ENCODE measurements around the gene AGAP5. TPM values are rescaled to one million over a fixed set of nuclear protein-coding genes. Genes with fewer than 3 reads are reported as not detected.
"Not testable (repeated sequence)": the region's sequence is repeated elsewhere in the genome, so short reads cannot be mapped to it uniquely, and the experiment has no call there.

Gene AGAP5
- total RNA-seq, 2 experiments from 2014 or later, result 10.2 to 11.3 TPM

DNA sequence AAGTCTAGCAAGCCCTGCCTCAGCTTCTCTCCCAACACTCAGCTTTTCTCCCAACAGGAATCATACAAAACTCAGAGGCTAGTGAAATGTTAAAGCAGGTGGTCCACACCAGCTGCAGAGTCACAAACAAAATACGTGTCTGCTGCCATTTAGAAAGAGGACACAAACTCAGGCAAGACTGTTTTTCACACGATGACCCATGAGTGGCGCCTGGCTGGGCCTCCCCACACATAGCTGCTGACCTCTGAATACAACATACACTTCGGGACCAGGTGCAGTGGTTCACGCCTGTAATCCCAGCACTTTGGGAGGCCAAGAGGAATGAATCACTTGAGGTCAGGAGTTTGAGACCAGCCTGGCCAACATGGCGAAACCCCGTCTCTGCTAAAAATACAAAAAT, 35.2 kb downstream of the AGAP5 start:
- H3K36me3 Mint-ChIP-seq; DNase-seq; H3K9me3 Mint-ChIP-seq; H3K4me3 Mint-ChIP-seq; H3K4me1 Mint-ChIP-seq; ATAC-seq (ENCODE audit: low read depth); H3K27ac Mint-ChIP-seq; H3K27me3 Mint-ChIP-seq; POLR2A ChIA-PET: not testable (repeated sequence)

DNA sequence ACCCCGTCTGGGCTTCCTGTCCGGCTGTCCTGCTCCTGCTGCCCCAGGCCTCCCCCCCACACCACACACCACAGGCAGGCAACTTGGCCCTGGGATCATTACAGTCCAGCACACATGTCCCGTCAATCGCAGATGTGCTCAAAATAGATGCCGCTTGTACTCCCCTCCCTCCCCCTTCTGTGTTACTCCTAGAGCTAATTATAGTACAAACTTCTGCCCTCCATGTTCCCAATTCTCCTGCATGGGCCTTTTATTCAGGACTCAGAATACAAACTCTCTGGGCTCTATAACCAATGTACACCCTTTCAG, 42.0 kb downstream of the AGAP5 start, which contains the start of gene SYNPO2L:
Gene SYNPO2L (minus strand): TSS at position 40 of the 309 bp plus-strand sequence. CDS start 107 bp downstream, outside the sequence.
- POLR2A ChIA-PET, result interaction anchor here (0.5 kb wide), 1 partner anchor 112 kb away, joined by 3 read pairs; no protein-coding TSS in a partner anchor
- peaks cover 10% of the 10 kb centered on the region for H3K4me1 Mint-ChIP-seq
- H3K27me3 Mint-ChIP-seq, result peaks cover 5% of the 10 kb centered on the region
- no peaks in the 10 kb centered on the region for H3K9me3 Mint-ChIP-seq
- ATAC-seq (ENCODE audit: low read depth), result no peak
- H3K4me3 Mint-ChIP-seq, result no peak within 1 kb of the TSS
- peak within 1 kb of the TSS; percentile 16 for H3K27ac Mint-ChIP-seq
- no peak for DNase-seq
- no peaks in the 10 kb centered on the region for H3K36me3 Mint-ChIP-seq

DNA sequence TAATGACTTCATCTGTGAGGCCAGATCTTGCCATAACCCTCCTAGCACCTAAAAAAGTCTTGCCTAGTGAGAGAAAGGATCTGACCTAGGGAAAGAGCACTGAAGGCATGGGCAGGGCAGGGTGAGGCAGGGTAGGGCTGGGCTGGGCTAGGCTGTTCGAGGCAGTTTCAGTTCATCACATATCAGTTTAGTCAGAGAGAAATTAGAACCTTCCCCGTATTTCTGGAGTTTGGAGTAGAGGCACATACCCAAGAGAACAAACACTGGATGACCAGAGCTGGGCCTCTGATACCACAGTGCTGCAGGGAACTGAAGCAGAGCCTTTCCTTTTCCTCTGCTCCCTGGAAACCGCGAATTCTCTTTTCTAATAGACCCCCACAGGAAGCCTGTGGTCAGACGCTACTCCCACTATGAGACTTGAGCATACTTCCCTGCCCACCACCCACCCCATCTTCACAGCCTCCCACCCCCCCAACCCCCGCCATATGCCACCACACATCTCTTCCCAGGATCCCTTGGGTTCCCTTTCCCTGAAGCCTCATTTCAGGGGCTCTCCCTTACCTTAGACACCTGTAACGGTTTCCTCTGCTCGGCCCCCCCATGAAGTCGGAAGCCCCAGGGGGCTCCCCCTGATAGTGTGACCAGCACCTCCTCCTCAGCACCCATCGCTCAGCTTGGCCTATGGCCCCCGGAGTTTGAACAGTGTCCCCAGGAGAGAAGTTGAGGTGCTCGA, 42.5 kb downstream of the AGAP5 start:
- ATAC-seq (ENCODE audit: low read depth) (peak; percentile 50), DNase-seq (no peak)
- H3K27ac Mint-ChIP-seq, result peak overlapping the region; percentile 7
- peaks cover 5% of the 10 kb centered on the region for H3K27me3 Mint-ChIP-seq
- no peak overlapping the region for H3K4me3 Mint-ChIP-seq
- POLR2A ChIA-PET, result interaction anchor here (0.5 kb wide), 1 partner anchor 112 kb away, joined by 3 read pairs; no protein-coding TSS in a partner anchor
- peaks cover 13% of the 10 kb centered on the region for H3K4me1 Mint-ChIP-seq
- H3K36me3 Mint-ChIP-seq, result no peaks in the 10 kb centered on the region
- no peaks in the 10 kb centered on the region for H3K9me3 Mint-ChIP-seq

DNA sequence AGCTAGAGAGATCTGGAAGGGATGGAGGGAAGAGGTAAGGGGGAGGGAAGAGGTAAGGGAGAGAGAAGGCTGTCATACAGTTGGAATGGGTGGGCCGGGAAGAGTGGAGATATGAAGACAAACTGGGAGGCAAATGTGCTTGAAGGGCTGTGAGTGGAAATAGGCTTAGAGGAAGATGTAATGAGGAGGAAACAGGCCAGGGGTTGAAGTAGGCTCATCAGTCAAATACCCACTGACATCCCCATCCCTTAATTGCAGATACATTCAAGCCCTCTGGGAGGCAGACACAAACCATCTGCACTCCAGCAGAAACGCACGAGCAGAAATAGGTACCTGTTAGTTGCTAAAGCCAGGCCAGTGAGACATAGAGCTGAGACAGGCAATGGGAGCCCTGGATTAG, 44.2 kb downstream of the AGAP5 start:
- POLR2A ChIA-PET, result no interaction called here
- peaks cover 14% of the 10 kb centered on the region for H3K4me1 Mint-ChIP-seq

DNA sequence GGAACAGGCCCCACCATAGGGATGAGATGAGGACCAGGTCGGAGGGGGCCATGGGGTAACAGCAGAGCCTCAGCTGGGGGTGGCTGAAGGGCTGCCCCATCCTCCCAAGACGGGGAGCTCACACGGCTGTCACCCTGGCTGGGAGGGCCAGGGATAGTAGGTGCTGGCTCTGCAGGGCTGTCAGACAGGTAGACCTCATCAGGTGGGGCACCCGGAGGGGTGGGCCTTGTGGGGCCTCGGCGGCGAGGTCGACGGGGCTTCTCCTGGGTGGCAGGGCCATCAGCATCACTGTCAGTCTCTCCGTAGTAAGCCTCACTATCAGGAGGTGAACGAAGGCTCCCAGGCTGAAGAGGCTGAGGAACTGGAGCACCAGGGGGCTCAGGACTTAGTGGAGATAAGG, 44.7 kb downstream of the AGAP5 start:
- DNase-seq (no peak), ATAC-seq (ENCODE audit: low read depth) (no peak)
- Mint-ChIP-seq H3K9me3 (no peaks in the 10 kb centered on the region), H3K36me3 (no peaks in the 10 kb centered on the region), H3K27me3 (peaks cover 5% of the 10 kb centered on the region), H3K4me3 (no peak overlapping the region), H3K4me1 (peaks cover 14% of the 10 kb centered on the region), H3K27ac (peak overlapping the region; percentile 49)
- POLR2A ChIA-PET, result no interaction called here

More for the DNA sequence above, 44.2 kb downstream of the AGAP5 start:
- ATAC-seq (ENCODE audit: low read depth) (no peak), DNase-seq (no peak)
- Mint-ChIP-seq H3K27ac (peak overlapping the region; percentile 15), H3K27me3 (peaks cover 5% of the 10 kb centered on the region), H3K4me3 (no peak overlapping the region), H3K36me3 (no peaks in the 10 kb centered on the region), H3K9me3 (no peaks in the 10 kb centered on the region)

DNA sequence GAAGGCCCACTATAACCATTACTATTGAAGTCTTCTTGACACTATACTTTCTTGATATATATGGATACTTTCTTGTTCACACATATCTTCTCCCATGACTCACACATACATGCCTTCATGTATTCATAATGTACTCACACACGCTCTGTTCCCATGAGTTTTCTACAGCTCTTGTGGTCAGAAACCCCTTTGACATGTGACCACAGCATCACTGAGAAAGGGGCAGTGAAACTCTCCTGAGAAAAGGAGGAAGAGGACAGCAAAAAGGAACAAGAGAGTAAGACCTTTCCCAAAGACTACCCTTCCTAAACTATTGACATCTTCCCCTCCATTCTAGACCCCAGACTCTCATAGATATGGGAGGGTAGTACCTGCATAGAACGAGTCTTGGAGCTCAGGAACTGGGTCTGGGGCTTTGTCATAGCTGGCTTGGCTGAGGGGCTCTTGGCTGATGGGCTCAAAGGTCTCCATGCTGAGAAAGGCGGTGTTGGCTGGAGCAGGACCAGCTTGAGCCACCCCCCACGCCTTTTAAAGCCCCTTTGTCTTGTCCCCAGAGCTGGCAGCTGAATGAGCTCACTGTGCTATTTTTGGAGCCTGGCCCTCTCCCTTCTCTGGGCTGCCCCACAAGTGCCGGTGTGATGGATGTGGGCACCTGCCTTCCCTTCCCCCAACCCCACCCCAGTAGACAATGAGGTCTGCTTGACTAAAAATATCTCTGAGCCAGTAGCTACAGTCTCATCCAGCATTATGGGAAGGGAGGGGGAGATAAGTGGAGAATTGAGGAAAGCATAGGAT, 47.2 kb downstream of the AGAP5 start:
- Mint-ChIP-seq H3K27ac (no peak overlapping the region), H3K36me3 (no peaks in the 10 kb centered on the region), H3K4me3 (no peak overlapping the region), H3K9me3 (no peaks in the 10 kb centered on the region), H3K4me1 (peaks cover 12% of the 10 kb centered on the region), H3K27me3 (peaks cover 9% of the 10 kb centered on the region)
- POLR2A ChIA-PET, result no interaction called here
- no peak for ATAC-seq (ENCODE audit: low read depth)
- no peak for DNase-seq

DNA sequence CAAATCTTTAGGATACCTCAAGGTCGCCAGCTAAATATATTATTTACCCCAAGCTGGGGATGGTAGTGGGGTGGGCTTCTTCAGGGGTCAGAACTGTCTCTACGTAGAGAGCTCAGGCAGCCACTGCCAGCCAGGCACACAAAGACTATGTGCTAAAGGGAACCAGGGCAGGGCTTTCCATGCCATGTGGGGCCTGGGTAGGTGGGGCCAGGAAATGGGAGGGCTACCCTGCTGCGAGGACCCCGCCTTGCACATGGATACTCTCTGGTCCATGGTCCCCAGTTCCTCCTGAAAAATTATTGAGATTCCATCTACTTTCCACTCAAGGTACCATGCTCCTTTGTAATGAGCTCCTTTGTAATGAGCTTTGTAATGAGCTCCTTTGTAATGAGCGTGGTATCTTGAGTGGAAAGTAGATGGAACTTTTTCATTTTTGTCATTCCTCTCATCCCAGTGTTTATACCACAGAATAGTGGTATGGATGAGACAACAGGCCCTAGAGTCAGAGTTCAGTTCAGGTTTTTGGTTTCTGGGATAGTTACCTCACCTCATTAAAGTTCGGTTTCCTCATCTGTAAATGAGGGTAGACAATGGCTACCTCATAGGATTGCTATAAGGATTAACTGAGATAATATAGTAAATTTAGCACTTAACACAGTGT, 47.9 kb downstream of the AGAP5 start:
- Mint-ChIP-seq H3K4me1 (peaks cover 7% of the 10 kb centered on the region), H3K36me3 (no peaks in the 10 kb centered on the region), H3K27me3 (peaks cover 9% of the 10 kb centered on the region), H3K9me3 (no peaks in the 10 kb centered on the region), H3K4me3 (no peak overlapping the region), H3K27ac (no peak overlapping the region)
- POLR2A ChIA-PET, result no interaction called here
- DNase-seq (no peak), ATAC-seq (ENCODE audit: low read depth) (no peak)

DNA sequence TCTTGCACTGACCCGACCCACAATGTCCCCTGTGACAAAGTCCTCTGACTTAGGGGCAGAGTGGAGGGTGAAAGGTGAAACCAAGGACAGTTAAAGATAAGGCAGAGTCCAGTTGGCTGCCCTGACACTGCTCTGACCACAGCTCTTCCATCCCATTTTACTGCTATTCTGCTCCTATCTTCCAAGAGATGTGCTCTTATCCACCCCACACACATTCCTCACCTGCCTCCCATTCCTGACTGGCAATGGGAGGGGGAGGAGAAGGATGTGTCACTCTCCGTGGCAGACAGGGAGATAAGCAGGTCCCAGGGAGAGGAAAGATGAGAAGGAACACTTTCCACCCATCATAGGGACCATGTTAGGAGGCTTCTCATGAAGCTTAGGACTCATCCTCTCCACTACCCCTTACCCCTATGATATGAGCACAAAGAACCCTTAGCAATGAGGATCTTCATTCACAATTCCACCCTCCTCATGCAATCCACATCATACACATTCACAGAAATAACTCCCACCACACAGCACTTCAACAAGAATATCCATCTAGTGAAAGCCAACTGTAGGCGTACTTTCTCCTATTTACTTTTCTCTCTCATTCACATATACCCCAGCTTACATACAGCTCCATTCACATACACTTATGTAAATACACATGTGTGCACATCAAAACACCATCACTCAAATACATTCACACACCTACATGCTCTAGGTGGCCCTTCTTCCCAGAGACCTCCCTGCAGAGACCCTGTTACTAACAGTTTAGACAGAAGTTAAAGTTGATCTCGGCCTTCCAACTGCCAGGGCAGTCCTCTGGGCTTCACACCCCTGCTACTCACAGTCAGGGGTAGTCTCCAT, 48.7 kb downstream of the AGAP5 start:
- Mint-ChIP-seq H3K4me3 (peak overlapping the region; percentile 11), H3K27me3 (peaks cover 9% of the 10 kb centered on the region), H3K27ac (no peak overlapping the region), H3K4me1 (peaks cover 11% of the 10 kb centered on the region), H3K9me3 (no peaks in the 10 kb centered on the region), H3K36me3 (no peaks in the 10 kb centered on the region)
- DNase-seq (no peak), ATAC-seq (ENCODE audit: low read depth) (no peak)
- POLR2A ChIA-PET, result no interaction called here

DNA sequence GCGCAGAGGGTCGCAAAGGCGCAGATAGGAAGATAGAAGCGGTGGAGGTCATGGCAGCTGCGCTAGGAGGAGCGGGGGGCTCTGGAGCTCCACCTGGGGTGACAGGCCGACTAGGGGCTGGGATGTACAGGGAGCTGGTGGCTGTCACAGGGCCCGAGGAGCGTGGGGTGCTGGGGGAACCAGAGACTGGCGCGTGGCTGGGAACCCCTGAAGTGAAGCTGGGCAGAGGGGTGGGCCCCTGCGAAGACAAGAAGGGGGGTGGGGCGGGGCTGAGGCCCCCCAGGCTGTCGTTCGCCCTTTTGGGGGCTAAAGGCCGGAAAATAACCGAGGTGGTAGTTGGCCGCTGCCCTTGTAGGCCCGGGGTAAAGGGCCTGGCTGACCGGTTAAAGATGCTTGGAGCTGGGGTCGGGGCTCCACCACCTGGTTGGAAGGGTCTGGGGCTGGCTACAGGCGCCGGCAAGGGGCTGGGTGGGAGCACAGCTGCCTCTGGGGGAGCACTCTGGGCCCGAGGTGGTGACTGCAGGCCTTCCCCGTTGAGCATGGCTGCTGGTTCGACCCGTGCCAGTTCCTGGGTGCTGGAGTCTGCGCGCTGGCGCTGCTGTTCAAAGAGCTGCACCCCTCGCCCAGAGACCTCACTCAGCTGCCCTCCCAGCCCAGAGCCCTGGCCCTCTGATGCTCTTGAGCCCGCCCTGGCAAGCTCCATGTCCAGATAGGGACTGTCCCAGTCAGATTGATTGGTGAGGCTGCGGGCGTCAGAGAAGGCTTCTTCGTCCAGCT, 49.8 kb downstream of the AGAP5 start:
- ATAC-seq (ENCODE audit: low read depth) (no peak), DNase-seq (no peak)
- peak overlapping the region; percentile 52 for H3K27ac Mint-ChIP-seq
- no peaks in the 10 kb centered on the region for H3K36me3 Mint-ChIP-seq
- peaks cover 9% of the 10 kb centered on the region for H3K27me3 Mint-ChIP-seq
- POLR2A ChIA-PET, result no interaction called here
- H3K4me3 Mint-ChIP-seq, result peak overlapping the region; percentile 71
- peaks cover 20% of the 10 kb centered on the region for H3K4me1 Mint-ChIP-seq
- no peaks in the 10 kb centered on the region for H3K9me3 Mint-ChIP-seq

DNA sequence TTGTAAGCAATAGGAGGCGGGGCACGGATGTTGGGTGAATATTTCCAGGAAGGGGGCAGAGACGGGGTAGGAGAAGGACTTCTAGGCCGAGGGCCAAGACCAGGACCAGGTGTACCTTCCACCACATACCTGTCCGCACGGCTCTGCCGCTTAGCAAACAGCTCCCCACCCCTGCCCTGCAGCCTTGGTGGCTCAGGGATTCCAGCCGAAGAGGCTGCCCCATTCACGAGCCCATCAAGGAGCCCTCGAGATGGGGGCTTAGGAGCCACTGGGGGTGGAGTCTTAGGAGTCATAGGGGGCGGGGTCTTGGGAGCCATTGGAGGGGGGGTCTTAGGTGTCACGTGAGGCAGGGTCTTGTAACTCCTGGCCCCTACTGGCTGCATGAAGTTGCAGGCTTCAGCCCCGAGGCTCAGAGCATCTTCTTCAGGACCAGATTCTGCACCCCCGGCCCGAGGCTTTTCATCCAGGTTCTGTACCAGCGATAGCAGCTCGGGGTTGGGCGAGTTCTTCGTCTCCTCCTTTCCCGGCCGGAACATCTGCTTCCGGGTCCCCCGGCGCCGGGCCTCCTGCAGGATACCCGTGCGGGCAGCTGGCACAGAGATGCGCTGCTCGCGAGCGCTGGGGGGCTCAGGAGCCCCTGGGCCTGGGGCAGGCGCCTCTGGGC, 50.6 kb downstream of the AGAP5 start:
- Mint-ChIP-seq H3K4me1 (peaks cover 20% of the 10 kb centered on the region), H3K4me3 (peak overlapping the region; percentile 71), H3K27ac (peak overlapping the region; percentile 52), H3K36me3 (no peaks in the 10 kb centered on the region), H3K27me3 (peaks cover 9% of the 10 kb centered on the region), H3K9me3 (no peaks in the 10 kb centered on the region)
- ATAC-seq (ENCODE audit: low read depth) (peak; percentile 27), DNase-seq (peak; percentile 58)
- POLR2A ChIA-PET, result interaction anchor here (0.7 kb wide), 1 partner anchor 1058 kb away, joined by 6 read pairs; no protein-coding TSS in a partner anchor

DNA sequence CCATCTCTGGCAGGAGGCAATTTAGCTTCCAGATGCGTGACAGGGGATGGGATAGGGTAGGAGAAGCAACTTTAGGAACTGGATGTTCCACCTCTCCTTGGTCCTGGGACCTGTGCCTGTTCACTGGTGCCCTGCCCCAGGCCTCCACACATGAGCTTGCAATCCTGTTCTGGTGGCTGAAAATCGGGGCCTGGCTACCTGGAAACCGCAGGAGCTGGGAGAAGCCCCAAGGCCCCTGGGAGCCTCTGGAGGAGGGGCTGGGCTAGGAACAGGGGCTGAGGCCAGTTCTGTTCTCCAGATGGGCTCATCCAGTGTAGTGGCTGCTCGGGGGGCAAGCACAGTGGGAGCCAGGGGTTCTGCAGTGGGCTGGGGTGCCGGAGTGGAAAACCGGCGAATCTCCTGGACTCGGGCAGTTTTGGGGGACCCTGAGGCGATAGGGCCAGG, 51.3 kb downstream of the AGAP5 start:
- POLR2A ChIA-PET, result interaction anchor here (0.7 kb wide), 1 partner anchor 1057 kb away, joined by 6 read pairs; no protein-coding TSS in a partner anchor
- no peaks in the 10 kb centered on the region for H3K36me3 Mint-ChIP-seq
- no peak for DNase-seq
- ATAC-seq (ENCODE audit: low read depth), result no peak
- peaks cover 9% of the 10 kb centered on the region for H3K27me3 Mint-ChIP-seq
- no peaks in the 10 kb centered on the region for H3K9me3 Mint-ChIP-seq
- H3K27ac Mint-ChIP-seq, result peak overlapping the region; percentile 11
- peaks cover 22% of the 10 kb centered on the region for H3K4me1 Mint-ChIP-seq
- H3K4me3 Mint-ChIP-seq, result peak overlapping the region; percentile 52

DNA sequence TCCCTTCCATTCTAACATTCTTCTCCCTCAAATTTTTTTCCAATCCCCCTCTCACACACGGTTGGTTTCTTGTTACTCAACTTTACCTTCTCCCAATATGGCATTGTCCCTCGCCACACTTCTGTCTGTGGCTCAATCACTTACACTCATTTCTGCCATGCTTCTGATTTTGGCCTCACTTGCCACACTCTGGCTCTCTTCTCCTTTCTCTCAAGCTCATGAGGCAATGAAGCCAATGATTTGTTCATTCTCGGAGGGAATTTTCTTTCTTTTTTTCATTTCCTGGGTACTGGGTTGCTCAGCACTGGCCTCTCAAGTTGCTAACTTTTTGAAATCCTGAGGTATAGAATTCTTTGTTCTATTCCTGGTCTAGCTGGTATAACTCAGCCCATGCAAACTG, 52.7 kb downstream of the AGAP5 start:
- no peak for DNase-seq
- peak overlapping the region; percentile 10 for H3K27ac Mint-ChIP-seq
- H3K4me1 Mint-ChIP-seq, result peaks cover 16% of the 10 kb centered on the region
- H3K27me3 Mint-ChIP-seq, result peaks cover 7% of the 10 kb centered on the region
- no peaks in the 10 kb centered on the region for H3K9me3 Mint-ChIP-seq
- ATAC-seq (ENCODE audit: low read depth), result no peak
- no peaks in the 10 kb centered on the region for H3K36me3 Mint-ChIP-seq
- POLR2A ChIA-PET, result no interaction called here
- H3K4me3 Mint-ChIP-seq, result no peak overlapping the region

Measured in activated naive CD8-positive, alpha-beta T cell treated with anti-CD3 and anti-CD28 coated beads, Interleukin-2, amount 10 ng/mL, durations not matched to agents 7 days and 5 days (primary cell).